GM19452 (cell line): ENCODE measurements around the gene BBOX1.
"Not testable (repeated sequence)": the region's sequence is repeated elsewhere in the genome, so short reads cannot be mapped to it uniquely, and the experiment has no call there.

Experiments
- ATAC-seq: cut with Tn5 transposase; IDR thresholded peaks from one replicate; pipeline ENCODE4 v1.9.1; 2021; ENCODE audit not compliant: unreplicated experiment

The BBOX1 gene

DNA sequence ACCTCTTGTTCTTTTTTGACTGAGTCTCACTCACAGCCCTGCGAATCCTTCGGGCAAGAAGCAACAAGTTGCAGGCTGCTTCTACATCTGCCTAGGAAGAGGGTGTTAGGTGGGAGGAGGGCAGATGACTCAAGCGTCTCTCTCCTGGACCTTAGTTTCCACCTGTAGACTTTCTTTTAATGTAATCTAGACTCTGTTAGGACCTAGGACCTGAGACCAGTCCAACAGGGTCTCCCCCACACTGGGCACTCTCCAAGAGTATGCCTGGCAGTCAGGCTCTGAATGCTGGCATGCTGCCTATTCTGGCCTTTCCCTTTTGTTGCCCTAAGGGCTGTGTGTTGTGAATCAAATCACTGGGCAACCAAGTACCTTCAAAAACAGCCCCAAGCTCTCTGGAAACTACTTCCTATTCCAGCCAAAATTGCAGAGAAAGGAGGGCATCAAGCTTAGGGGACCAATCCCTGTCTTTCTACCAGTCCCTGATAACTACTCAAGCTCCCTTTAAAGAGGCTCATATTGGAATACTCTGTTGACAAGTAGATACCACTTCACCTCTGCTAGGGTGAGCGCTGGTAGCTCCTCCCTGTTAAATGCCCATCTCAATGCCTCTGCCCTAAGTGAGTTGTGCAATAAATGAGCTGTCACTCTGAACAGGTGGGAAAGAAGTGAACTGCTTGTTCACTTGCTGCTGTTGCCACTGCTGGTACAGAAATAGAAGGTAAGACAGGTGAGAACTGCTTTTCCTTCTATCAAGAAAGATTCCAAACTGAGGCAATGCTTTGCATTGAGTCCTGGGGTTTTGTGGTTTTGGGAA lies at the start of gene BBOX1:
BBOX1 (plus strand) TSS at position 514 of the 814 bp plus-strand sequence. CDS start 14,616 bp downstream, outside the sequence.
- no peak for ATAC-seq

- no peak for ATAC-seq
These were observed 48.5 kb upstream of the BBOX1 start for GRCh38 chr11:26992031-26992541.

GRCh38 chr11:26993965-26994457 lies 46.6 kb upstream of the BBOX1 start, which contains the start of gene FIBIN:
TSS of gene FIBIN (plus strand) at chr11:26994112. CDS start at chr11:26994527, 415 bp downstream.
- ATAC-seq = no peak

- no peak for ATAC-seq
These were observed 46.0 kb upstream of the BBOX1 start for GRCh38 chr11:26994631-26995095.

- no peak for ATAC-seq
These were observed 44.7 kb upstream of the BBOX1 start for GRCh38 chr11:26995701-26996460.

GRCh38 chr11:26997378-26997777 lies 43.2 kb upstream of the BBOX1 start:
- ATAC-seq = no peak

- ATAC-seq = not testable (repeated sequence)
These were observed 39.4 kb upstream of the BBOX1 start for GRCh38 chr11:27001136-27001730.

DNA sequence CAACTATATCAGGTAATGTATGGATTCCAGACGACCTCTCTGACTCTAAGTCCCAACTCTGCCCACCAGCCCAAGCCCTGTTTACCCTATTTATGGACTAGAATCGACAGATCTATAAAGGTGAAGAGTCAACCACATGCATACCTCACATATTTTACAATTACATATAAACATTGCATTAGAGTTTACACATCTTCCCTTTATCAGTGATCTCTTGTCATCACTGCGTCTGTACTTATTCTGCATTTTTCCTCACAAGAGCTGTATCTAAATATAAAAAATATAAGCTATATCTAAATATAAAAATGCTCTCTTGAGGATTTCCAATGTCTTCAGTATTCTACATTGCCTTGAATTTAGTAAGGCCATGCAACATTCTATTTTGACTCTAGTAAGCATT lies 38.2 kb upstream of the BBOX1 start:
- no peak for ATAC-seq

- ATAC-seq = no peak
These were observed 37.8 kb upstream of the BBOX1 start for GRCh38 chr11:27002838-27003237.

- no peak for ATAC-seq
These were observed 36.5 kb upstream of the BBOX1 start for GRCh38 chr11:27004103-27004502.

DNA sequence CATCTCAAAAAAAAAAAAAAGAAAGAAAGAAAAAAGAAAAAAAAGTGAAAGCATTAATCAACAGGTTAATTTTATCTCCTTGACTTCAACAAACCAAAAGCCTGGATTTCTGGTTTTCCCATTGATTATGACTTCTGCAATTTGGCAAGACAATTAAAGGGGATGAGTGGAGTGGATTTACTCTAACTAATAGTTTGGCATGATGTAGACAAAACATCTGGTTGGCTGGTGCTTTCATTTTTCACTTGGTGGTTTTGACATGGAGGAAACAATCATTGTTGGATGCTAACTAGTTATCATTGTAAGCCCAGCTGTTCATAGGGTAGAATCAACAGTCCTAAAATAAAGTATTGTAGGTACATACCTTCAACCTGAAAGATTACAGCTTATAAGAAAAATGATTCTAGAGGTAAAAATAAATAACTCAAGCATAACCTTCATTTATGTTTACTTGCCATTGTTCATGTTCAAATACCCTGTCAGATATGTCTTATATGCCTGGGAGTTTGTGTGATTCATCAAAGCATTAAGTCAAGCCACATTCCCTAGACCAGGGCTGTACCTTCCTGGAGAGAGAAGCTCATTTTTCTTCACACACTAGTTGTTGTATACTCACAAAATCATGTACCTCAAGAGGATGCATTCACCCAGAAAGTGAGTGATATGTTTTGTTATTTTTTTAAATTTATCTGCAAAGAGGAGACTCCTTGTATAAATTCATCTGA lies 31.6 kb upstream of the BBOX1 start:
- no peak for ATAC-seq

DNA sequence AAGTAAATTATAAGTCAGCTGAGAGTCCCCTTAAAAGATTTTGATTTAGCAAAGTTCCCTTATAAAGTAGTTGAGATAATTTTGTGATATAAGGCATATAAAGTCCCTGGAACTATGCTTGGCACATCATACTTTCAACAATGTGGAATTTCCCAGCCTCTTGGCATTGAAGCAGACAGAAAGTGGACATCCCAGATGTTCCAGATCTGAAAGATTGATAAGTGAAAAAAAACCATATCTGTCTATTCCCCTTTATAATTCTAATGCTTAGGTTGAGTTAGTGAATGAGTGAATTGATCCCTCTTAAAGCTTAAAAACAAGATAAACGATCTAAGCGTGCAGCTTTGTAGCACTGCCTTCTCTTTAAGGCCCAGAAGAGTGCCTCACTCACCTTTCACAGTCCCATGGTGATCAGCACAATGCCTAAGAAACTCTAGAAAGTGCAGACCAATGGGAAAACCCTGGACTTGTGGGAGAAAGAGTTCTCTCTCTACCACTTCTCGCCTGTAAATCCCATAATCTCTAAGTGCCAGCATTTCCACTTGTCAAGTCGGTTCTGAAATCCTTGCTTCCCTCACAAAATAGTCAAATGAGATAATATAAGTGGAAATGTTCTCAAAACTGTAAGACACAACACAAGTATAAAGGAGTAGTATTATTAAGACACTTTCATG lies 28.9 kb upstream of the BBOX1 start:
- no peak for ATAC-seq

GRCh38 chr11:27012234-27012921 lies 28.2 kb upstream of the BBOX1 start:
- no peak for ATAC-seq

DNA sequence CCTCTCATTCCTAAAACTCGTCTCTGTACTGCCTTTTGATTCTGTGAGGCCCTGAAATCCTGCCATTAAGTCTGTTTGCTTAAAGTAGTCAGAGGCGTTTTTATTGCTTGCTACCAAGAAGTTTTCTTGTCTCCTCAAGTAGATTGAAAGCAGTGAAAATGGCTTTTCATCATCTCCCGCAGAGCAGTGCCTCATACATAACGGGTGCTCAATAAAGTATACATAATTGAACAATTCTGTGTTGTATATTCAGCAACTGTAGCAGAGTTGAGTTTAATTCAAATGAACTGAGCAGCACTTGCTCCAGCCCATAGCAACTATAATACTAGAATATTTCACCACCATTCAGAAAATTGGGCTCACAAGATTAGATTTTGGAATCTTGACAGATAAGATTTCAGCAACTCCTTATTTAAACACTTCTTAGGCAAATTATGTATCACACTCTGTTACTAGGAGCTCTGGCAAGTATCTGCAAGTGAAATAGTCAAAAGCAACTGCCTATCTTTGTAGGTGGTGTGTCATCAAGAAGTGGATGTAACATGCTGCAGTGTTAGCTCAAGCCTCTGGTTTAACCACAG lies 26.7 kb upstream of the BBOX1 start:
- no peak for ATAC-seq

DNA sequence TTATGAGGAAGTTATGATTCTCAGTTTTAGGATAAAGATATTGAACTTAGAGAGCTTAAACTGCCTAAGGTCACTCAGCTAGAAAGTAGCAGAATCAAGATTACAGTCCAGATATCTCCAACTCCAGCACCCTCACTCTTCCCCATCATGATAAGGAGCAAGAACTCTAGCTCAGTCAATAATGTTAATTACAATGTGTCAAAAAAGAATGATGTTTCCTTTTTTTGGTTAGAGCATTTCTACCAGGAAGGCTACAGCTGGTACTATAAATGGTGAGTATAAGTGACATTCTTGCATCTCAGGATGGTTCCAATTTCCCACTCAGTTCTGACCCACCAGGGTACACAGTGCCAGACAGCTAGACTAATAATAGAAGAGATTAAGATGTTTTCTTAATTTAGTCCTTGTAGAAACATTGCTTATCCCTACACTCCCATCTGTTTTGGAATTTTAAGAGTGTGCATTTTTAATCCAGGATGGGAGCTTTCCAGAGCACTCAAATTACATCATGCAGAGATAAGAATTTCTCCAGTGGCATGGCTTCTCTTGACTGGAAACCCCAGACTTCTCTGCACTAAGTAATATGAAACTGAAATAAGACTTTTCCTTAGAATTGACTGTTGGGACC lies 21.6 kb upstream of the BBOX1 start:
- no peak for ATAC-seq

GRCh38 chr11:27020751-27021150 lies 19.9 kb upstream of the BBOX1 start:
- no peak for ATAC-seq

DNA sequence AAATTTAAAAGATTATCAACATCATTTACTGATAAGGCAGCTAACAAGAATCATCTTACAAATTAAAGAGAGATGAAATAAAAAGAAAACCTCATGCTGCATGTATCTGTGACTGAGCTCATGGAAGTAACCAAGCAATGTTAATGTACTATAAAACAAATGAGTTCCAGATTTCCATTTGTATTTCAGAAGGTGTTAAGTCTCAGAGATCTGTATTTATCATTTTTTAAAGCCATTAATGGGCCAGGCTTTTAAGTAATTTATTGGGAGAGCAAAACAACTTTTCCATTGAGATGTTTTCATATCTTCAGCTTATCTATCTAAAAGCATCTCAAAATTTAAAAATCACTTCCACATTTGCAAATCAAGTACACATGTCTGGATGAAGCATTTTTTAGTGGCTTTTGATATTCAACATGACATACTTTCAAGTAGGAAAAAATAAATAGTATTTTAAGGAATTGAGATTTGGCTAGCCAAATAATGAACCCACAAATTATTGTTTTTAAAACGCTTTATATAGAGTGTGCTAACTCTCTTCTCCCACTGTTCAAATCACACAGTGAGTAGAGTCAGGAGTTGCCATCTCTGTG lies 17.9 kb upstream of the BBOX1 start:
- ATAC-seq = no peak

- ATAC-seq = no peak
These were observed 15.8 kb upstream of the BBOX1 start for GRCh38 chr11:27024865-27025264.
